ENCODE data around the gene BRINP3.

The BRINP3 gene

DNA sequence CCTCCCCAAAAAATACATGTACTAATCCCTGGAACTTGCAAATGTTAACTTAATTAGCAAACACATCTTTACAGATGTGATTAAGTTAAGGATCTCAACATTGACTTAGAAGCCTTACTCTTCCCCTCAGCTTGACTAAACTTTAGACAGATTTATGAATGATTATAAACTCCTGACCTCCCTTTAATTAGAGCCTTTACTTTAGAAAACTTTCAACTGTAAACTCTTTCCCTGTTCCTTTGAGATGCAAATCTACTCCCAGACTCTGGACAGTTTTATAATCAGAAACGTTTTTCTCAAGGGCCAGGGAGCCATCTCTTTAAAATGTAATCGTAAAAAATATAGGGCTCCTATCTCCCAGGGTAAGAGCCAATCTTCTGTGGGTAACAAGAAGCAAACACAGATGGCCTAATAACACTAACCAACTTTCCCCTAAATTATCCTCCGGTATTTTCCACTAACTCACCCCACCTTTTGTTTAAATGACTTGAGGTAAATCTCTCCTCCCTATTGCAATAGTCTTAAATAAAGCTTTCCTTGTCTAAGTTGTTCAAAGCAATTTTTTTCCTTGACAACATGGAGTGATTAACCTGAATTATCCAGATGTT is 284.1 kb downstream of the BRINP3 start:
- in situ Hi-C loops (cut with HindIII; ENCODE audit: low sequenced_read_pairs) = no loop called here

DNA sequence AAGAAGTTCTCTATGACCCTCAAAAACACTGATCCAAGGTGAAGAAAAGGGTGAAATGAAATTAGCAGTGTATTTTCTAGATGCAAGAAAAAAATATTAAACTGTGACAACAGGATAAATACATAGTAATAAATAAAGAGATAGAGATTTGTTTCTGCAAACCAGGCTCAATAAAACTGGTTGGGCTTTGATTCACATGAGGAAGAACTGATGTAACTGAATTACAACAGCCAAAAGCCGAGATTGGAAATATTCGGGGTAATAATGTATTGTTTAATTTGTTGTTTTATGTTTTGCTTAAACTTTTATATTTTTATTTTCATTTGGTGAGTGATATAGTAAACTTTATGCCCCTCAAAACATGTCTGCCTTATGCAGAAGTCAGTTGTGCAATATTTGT is 285.0 kb downstream of the BRINP3 start:
- in situ Hi-C loops (cut with HindIII; ENCODE audit: low sequenced_read_pairs) = no loop called here

DNA sequence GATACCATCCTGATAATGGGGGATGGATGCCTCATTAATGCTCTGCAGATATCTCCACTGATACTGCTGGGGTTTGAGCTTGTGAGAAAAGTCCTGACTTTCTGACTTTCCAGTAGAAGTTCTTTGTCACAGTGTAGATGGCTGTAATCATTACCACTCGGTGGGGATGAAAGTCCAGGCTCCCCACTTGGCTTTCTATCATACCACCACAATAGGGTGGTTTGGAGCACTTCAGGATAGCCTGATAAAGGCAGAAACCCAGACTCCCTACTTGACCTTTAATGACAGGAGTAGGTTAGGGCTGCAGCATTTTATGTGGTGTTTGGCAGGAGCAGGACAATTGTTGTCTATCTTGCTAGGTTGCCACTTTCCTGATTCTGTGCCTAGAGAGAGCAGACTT is 294.1 kb downstream of the BRINP3 start:
- in situ Hi-C loops (cut with HindIII; ENCODE audit: low sequenced_read_pairs) = no loop called here

DNA sequence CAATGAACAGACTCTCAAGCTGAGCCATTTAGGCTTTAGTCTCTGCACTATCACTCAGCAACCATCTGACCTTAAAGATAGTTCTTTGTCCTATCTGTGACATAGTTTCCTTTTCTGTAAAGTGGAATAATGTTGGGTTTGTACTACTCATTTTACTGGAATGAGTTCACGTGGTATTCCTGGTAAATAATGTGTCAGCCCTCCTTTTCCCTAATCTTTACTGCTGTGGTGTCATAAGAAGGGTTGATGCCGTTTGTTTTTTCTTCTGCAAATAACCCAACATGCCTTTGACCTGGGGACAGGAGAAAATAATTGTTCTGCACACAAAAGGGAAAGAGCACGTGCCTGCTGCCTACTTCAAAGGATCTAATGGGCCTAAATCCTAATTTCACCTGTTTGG is 297.8 kb downstream of the BRINP3 start:
- in situ Hi-C loops (cut with HindIII; ENCODE audit: low sequenced_read_pairs) = no loop called here

DNA sequence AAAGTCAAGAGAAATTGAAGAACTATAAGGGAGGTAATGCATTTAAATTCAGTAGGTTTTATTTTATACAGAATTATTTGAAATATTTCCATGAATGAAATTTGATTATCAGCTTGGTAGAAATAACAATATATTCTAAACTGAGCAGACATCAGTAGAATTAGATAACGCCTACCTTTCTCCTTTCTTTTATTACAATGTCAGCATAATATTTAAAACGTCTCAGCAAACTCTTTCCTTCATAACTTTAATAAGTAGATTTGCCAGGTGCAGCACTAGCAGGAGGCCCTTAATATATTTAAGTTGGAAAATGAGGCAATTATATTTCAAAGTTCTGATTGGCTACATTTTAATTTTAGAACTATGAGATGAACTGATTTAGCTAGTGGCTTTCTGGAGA is 298.8 kb downstream of the BRINP3 start:
- in situ Hi-C loops (cut with HindIII; ENCODE audit: low sequenced_read_pairs) = no loop called here

DNA sequence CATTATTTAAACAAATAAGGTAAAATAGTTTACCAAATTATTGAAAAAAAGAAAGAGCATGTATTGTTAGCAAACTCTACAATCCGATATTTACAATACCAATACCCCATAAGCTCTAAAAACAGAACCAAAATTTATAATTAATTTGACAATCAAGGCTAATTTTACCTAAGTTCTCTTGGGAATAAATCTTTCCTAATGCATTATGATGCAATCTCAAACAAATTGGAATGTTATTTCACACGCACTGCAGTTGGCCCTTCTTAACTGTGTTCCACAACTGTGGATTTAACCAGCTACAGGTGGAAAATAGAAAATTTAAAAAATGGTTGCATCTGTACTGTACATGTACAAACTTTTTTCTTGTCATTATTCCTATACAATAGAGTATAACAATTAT is 300.1 kb downstream of the BRINP3 start:
- in situ Hi-C loops (cut with HindIII; ENCODE audit: low sequenced_read_pairs) = no loop called here

DNA sequence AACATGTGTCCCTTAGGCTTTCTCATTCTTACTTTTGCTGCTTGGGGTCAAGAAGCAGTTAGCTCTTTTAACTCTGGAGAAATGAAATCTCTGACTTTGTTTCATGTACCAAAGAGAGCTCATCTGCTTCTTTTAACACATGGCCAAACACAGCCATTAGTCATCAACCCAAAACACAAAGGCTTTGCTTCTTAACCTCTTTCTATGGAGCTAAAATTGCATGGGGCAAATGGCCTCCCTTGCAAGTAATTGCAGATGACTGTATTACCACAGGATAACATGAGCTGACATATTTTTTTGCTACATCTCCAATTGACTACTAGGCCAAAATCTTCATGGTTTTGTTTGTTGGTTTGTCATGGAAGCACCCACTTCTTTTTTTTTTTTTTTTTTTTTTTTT is 300.9 kb downstream of the BRINP3 start:
- in situ Hi-C loops (cut with HindIII; ENCODE audit: low sequenced_read_pairs) = no loop called here

DNA sequence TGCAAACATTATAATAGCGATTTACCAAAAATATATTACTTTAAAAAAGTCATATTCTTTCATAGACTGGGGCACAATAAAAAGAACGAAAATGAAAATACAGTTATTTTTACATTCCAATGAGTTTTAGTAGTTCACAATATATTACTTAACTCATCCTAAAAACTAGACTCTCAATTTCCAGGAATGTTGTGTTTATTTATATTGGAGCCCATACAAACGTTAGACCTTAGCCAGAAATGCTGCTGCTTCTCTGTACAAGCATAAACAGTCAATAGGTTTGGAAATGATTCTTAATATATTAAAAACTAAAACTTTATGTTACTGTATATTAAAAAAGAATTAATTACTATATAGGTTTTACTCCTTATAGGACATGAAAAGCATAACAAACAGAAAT is 302.3 kb downstream of the BRINP3 start:
- in situ Hi-C loops (cut with HindIII; ENCODE audit: low sequenced_read_pairs) = no loop called here

DNA sequence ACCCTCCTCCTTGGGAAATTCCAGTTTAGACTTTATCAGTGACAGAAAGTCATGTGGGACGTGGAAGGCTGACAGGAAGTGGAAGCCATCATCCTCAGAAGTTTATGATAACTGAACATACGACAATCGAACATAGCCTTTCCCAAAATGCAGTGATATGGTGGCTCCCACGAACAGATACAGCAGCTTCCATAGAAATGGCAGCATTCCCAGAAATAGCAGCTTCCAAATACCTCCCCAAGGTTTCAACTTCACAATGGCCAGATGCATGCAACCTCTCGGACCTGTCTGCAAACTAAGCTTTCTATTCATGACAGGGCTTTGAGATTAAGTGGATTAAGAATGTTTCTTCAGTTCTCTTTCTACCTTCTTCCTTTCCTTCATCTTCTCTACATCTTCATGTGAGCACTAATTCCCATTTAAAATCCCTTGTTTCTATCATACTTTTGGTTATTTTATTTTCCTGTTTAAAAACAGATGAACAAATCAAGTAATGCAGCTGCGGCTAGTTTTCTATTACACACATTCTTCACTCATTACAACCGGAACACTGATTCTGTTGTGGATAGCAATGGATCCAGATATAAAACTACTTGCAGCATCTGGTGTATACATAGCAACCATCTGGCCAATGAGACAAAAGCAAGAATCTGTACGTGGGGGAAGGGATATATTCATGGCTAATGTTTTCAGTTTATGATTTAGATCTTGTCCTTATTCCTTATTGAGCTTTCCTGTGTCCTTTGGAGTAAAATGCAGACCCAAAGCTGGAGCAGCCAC is 304.8 kb downstream of the BRINP3 start:
- in situ Hi-C loops (cut with HindIII; ENCODE audit: low sequenced_read_pairs) = no loop called here

DNA sequence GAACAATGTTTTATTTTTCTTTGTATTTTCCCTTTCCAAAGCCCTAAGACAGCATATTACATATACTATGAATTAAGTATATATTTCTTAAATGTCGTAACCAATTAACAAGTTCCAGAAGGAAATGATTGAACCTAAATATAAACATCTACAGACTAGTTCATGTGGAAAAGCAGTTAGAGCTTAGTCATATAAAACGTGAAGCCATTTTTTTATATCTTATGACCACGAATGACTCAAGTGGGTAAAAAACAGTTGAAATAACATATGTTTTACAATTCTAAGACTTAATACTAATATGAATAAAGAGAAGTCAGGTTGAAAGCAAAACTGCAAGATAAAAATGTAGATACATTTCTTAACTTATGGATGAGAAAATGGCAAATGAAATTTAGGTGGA is 307.3 kb downstream of the BRINP3 start:
- in situ Hi-C loops (cut with HindIII; ENCODE audit: low sequenced_read_pairs) = no loop called here

DNA sequence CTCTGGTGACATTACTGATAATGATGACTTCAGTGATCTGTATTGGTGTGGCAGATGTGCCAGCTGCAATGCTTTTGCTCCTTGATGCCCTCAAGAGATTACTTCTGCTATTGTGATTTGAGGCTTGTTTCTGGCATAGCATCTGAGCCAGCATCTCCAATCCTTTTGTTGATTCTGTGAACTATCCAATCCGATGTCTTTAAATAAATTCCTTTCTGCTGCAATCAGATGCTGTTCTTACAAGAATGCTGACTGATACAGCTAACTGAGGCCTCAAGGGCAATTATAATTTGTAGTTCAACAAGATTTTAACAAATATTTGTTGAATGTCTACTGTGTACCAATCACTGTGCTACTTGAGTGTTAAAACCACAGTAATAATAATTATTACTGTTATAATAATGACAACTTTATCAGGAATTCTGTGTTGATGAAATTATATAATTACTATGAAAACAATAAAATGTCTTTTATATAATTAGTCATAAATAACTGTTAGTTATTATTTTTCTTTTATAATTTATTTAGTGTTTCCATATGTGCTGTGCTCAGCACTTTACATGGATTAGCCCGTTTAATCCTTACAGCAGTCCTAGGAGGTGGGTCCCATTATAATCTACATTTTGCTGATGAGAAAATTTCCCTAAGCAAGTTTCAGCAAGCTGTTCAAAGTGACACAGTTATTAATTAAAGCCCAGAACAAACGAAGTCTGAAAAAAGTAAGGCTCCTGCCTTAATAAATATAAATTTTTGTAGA is 308.2 kb downstream of the BRINP3 start:
- in situ Hi-C loops (cut with HindIII; ENCODE audit: low sequenced_read_pairs) = no loop called here

DNA sequence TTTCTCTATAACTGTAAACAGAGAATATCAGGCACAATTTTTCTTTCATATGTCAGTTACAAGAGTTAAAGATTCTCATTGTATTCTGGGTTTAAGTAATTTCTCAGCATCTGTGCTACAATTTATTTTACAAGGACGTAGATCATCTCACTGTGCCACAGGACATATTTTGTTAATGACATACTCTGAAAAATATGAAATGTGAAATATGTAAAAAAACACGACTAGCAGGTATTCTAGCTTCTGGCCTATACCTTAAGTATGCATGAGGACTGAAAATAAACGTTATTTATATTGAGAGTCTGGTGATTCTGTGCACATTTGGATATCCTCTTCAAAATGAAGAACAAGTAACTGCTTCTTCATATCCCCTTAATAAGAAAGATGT is 308.8 kb downstream of the BRINP3 start:
- in situ Hi-C loops (cut with HindIII; ENCODE audit: low sequenced_read_pairs) = no loop called here

DNA sequence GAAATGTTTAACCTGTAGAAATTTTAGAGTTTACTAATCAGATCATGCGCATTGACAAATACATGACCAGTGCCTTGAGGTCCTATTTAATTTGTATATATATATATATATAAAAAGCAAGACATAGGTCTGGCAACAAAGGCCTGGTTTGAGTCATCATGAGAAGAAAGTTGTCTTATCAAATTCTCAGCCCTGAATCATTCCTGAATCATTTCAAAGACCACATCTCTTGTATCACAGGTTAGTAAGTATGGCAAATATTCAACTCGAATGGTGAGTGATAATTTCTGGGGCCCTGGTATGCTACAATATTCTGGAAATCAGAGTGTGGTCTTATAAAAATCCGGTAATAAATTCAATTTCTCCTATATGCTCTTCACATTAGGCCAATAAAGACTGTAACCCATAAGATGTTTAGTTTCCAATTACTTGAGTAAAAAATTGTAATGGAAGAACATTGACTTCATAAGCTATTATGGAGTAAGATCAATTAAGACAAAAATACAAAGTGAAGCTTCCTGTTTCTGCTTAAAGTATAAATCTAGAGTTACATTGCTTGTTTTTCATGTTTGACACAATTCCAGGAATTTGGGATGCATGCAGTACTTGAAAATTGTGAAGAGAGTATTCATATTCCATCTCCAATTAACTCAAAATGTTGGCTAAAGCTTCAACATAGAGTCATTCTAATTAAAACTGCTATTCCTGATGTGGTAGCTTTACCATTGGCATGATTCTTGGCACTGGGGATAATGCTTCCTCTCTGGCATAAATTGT is 309.4 kb downstream of the BRINP3 start:
- in situ Hi-C loops (cut with HindIII; ENCODE audit: low sequenced_read_pairs) = no loop called here

DNA sequence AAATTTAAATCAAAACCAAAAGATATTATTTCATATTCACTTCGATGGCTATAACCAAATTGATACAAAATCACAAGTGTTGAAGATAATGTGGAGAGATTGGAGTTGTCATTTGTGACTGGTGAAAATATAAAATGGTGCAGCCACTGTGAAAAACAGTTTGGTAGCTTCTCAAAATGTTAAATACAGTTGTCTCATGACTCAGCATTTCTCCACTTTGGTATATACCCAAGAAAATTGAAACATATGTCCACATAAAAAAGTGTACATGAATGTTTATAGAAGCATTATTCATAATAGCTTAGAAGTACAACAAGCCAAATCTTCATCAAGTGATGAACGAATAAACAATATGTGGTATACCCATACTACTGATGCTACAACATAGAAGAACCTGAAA is 318.5 kb downstream of the BRINP3 start:
- in situ Hi-C loops (cut with HindIII; ENCODE audit: low sequenced_read_pairs) = no loop called here

DNA sequence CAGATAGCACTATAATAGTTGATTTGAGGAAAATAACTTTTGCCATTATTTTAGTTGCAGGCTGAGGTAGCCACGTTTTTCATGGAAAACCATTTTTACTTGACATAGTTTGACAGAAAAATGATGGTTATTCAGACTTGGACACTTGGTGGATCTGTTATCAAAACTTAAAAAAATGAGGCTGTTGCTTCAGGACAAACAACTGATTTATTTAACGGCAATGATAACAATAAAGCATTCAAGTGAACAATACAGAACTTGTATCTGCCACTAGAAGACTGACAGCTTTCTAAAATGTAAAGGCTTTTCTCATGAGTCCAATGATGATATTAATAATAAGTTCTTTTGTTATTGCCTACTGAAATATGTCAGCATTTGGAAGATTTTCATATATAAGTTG is 322.9 kb downstream of the BRINP3 start:
- in situ Hi-C loops (cut with HindIII; ENCODE audit: low sequenced_read_pairs) = no loop called here

DNA sequence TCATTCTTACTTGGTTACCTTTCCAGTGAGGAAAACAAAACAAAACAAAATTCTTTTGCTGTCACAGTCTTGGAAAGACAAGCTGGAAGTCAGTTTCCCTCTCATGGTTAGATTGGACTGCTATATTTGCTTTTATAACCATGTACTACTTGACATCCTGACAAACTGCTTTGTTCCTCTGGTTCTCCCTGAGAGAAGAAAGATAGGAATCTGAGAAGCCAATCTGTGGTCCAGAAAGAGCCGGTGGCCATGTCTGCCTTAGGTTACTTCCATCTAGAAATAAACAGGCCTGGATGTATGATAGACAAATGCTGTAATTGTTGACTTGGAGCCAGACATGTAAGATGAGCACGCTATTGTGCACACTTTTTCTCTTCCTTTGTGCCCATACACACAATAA is 330.0 kb downstream of the BRINP3 start:
- in situ Hi-C loops (cut with HindIII; ENCODE audit: low sequenced_read_pairs) = no loop called here

DNA sequence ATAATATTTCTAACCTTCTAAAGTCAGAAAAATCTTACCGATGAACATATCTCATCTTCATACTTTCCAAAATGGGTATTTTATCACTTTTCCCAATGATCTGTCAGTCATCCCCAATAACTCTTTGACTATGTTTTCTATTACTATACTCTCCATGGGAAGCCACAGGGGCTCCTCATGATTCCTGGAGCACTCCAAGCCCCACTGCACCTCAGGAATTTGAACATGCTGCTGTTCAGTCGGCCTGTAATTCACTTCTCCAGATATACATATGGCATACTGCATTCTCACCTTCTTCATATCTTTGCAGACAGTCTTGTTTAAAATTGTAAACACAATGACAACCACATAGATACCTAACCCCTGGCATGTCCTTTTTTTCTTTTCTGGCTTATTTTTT is 333.0 kb downstream of the BRINP3 start:
- in situ Hi-C loops (cut with HindIII; ENCODE audit: low sequenced_read_pairs) = no loop called here

DNA sequence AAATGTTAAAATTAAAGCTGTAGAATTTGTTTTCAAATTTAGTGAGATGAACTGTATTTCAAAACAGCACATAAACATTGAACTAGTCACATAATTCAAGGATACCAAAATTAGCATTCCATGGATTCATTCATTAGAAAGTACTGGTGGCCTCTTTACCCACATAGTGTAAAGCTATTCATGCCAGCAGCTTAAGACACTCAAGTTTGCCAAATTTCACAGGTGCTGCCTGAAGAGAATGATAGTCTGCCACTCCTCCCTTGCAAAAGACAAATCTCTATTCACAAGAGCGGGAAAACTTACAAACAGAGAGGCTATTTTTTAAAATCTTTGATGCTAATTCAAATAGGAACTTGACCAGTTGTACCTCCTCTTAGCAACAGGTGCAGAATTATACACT is 337.0 kb downstream of the BRINP3 start:
- in situ Hi-C loops (cut with HindIII; ENCODE audit: low sequenced_read_pairs) = no loop called here

DNA sequence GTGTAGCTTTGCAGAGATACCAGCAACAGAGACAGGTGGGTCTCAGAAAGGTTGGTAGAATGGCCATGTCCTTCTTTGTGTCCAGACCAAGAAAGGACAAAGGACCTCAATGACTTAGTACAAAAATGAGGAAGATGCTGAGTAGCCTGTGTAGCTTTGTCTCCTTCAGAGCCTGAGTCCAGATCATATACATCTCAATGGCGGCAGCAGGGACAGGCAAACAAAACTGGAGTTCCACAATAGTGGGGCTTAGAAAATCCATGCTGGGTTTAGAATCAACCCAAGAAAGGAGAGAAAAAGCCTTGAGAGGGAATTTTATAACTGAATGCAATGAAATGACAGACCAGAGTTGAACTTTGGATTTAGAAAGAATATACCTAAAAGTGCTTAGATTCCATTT is 339.0 kb downstream of the BRINP3 start:
- in situ Hi-C loops (cut with HindIII; ENCODE audit: low sequenced_read_pairs) = no loop called here

DNA sequence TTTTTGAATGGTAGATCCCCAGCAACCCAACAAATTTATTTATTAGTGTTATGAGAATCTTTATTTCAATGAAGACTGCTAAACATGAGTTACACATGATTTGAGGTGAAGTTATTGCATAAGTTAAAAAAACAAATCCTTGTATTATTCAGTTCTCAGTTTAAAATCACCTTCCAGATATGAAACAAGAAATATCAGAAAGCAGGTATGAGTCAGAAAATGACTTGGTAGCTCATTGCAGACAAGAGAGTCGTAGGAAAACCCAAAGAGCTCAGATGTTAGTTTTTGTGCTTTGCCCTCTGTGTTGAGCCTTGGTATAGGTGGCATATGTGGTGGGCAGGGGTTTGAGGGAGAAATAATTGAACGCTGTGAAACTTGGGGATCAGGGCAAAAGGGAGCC is 339.4 kb downstream of the BRINP3 start:
- in situ Hi-C loops (cut with HindIII; ENCODE audit: low sequenced_read_pairs) = no loop called here

DNA sequence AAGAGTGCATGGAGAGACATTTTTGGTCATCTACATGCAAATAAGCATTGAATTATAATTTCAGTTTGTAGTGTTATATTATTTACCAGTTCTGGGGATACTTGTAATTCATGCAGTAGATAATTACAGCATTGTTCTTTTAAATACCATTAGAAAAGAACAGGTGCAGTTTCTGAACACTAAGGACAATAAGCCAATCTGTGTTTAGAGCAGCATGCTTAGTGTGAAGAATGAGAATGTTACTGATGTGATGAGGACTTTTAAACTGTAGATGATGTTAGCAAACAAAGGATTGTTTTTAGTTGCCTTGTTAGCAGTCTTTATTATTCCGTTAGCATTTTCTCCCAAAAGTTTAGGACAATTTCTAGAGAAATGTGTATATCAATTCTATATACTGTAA is 348.3 kb downstream of the BRINP3 start:
- in situ Hi-C loops (cut with HindIII; ENCODE audit: low sequenced_read_pairs) = no loop called here
